ENCODE results near the gene OR2V2.

OR2V2 gene

DNA sequence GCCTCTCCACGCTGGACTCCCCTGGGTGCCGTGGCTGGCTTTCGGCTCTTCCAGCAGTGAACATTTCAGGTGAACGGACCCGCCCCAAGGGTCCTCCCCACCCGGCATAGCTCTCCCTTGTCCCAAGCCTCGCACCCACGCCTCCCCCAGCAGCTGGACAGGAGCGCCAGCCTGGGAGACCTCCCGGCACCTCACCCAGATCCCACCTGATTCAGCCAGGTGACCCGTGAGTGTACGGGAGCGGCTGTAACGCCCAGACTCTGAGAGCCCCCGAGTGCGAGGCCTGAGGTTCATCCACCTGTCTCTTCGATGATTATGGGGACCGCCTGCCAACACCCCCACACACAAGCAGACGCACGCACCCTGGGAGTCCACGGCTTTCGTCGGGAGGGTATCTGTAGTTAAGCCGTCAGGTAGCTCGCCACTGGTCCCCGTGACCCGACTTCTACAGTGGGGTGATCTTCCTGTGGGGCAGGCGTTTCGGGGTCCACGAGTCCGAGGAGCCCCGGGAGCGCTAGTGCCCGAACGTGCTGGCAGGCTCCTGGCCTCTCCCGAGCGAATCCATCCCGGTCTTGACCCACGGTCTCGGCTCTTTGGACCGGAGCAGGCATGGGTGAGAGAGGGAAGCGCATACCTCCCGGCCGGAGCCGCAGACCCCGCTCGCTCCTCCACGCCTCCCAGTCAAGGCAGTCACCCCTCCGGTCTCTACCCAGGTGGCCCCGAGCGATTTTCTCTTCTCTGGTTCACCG, 42.8 kb downstream of the OR2V2 start:
- H3K27me3 ChIP-seq (replicated peaks; ENCODE audit: control insufficient read depth, insufficient read depth, low read length) = no peaks in the 10 kb centered on the region
- H3K9me3 ChIP-seq (ENCODE audit: control insufficient read depth, low read length) = no peaks in the 10 kb centered on the region
- H3K36me3 ChIP-seq (ENCODE audit: control insufficient read depth, insufficient read depth, low read length, severe bottlenecking) = no peaks in the 10 kb centered on the region
- H3K4me3 ChIP-seq (ENCODE audit: low read length) = peak overlapping the region; percentile 98
- H3K4me1 ChIP-seq (ENCODE audit: control insufficient read depth, insufficient read depth, low read length) = peaks cover 21% of the 10 kb centered on the region
- DNase-seq (ENCODE audit: low read depth) = peak; percentile 44
- H3K9ac ChIP-seq (ENCODE audit: low read length) = peak overlapping the region; percentile 88

DNA sequence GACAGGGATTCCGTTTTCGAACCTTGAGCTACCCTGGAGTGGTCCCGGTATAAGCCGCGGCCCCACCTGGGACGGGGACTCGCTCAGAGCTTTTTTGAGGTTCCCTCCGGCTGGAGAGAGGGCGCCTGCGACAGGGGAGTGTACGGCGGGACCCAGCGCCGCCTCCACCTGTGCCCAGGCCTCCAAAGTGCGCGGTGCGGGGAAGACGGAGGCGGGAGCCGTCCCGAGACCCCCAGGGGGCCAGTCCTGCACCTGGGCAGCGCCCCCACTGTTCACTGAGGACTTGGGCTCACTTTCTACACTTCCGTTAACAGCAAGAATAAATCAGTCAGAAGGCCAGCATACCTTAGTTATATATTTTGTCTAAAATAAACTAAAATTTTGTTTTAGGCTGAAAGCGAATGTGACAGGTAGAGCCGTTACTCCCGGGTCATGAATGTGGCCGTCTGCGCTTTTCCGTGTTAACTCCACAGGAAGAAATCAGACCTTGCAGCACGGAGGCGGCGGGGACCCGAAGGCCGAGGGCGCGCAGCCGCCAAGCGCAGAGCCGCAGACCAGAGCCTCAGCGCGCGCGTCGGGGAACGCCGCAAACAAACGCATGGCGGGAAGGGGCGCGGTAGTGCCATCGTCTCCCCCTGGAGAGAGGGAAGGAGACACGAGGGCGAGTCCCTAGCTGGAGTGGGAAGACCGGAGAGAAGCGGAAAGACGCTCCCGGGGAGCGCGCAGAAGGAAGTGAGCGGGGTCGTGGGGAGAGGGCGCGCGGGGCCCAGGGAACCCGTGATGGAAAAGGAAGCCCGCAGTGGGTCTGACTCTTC, 43.5 kb downstream of the OR2V2 start:
- Histone ChIP-seq H3K36me3 (ENCODE audit: control insufficient read depth, insufficient read depth, low read length, severe bottlenecking) (no peaks in the 10 kb centered on the region), H3K9me3 (ENCODE audit: control insufficient read depth, low read length) (no peaks in the 10 kb centered on the region), H3K4me3 (ENCODE audit: low read length) (peak overlapping the region; percentile 98), H3K27me3 (replicated peaks; ENCODE audit: control insufficient read depth, insufficient read depth, low read length) (no peaks in the 10 kb centered on the region), H3K9ac (ENCODE audit: low read length) (peak overlapping the region; percentile 88), H3K4me1 (ENCODE audit: control insufficient read depth, insufficient read depth, low read length) (peaks cover 21% of the 10 kb centered on the region)
- peak; percentile 78 for DNase-seq (ENCODE audit: low read depth)

DNA sequence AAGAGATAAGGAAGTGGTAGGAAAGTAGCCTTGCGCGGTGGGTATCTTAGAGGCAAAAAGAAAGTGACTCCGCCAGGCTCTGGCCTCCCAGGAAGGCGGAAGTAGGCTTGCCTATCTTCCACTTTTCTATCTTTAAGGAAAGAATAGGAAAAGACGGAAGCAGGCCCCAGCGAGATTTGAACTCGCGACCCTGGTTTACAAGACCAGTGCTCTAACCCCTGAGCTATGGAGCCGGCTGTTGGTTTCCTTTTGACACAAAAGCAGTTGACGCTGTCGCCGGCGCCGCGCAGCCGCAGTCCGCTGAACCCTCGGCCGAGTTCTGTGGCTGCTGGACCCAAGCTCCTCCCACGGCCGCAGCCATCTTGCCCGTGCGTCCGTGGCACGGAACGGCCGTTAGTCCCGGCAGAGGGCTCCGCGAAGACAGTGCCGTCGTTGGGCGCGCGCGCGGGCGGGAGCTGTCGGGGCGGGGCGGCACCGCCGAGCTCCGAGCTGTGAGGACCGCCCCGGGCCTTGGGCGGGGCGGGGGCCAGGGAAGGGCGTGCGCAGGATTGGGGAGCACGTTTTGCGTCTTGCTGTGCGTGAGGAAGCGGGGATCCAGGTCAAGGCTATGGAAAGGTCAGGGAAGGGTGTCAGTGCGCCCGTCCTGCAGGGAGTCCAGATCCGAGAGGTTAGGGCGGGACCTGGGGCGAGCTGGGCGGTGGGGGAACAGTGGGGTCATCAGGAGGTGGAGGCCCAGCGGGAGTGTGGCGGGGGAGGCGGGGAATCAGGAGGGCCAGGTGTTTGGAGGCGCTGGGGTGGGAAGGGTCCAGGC, 44.3 kb downstream of the OR2V2 start:
- Histone ChIP-seq H3K36me3 (ENCODE audit: control insufficient read depth, insufficient read depth, low read length, severe bottlenecking) (no peaks in the 10 kb centered on the region), H3K4me1 (ENCODE audit: control insufficient read depth, insufficient read depth, low read length) (peaks cover 21% of the 10 kb centered on the region), H3K4me3 (ENCODE audit: low read length) (peak overlapping the region; percentile 98), H3K9ac (ENCODE audit: low read length) (peak overlapping the region; percentile 91), H3K27me3 (replicated peaks; ENCODE audit: control insufficient read depth, insufficient read depth, low read length) (no peaks in the 10 kb centered on the region), H3K9me3 (ENCODE audit: control insufficient read depth, low read length) (no peaks in the 10 kb centered on the region)
- peak; percentile 98 for DNase-seq (ENCODE audit: low read depth)

DNA sequence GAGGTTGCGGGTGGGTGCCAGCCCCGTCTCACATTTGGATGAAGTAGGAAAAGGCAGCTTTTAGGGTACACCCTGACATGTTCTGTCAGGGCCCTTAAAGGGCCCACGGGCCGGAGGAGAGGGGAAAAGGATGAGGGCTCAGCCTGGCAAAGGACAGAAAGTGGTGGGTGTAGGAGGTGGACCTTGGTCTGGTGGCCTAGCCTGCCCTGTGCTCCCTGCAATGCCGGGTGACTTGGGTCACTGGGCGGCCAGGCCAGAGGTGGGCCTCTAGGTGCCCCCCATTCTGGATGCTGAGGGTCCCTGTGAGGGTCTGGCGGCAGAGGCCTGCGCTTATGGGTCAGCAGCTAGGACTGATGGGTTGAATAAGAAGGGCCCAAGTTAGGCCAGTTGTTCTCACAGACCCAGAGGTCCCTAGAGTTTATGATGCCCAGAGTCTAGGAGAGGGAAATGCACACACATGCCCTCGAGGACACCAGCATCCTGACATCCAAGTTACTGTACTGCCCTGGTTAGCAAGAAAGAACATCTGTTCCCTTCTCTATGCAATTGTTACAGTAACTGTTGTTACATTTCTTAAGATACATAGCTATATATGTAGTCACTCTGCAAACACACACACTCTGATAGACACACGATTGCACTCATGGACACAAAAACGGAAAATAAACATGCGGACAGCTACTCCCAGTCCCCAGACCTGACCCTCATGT, 45.1 kb downstream of the OR2V2 start:
- no peaks in the 10 kb centered on the region for H3K27me3 ChIP-seq (replicated peaks; ENCODE audit: control insufficient read depth, insufficient read depth, low read length)
- no peaks in the 10 kb centered on the region for H3K9me3 ChIP-seq (ENCODE audit: control insufficient read depth, low read length)
- no peaks in the 10 kb centered on the region for H3K36me3 ChIP-seq (ENCODE audit: control insufficient read depth, insufficient read depth, low read length, severe bottlenecking)
- peak overlapping the region; percentile 98 for H3K4me3 ChIP-seq (ENCODE audit: low read length)
- H3K9ac ChIP-seq (ENCODE audit: low read length) = peak overlapping the region; percentile 91
- peaks cover 18% of the 10 kb centered on the region for H3K4me1 ChIP-seq (ENCODE audit: control insufficient read depth, insufficient read depth, low read length)
- peak; percentile 37 for DNase-seq (ENCODE audit: low read depth)

DNA sequence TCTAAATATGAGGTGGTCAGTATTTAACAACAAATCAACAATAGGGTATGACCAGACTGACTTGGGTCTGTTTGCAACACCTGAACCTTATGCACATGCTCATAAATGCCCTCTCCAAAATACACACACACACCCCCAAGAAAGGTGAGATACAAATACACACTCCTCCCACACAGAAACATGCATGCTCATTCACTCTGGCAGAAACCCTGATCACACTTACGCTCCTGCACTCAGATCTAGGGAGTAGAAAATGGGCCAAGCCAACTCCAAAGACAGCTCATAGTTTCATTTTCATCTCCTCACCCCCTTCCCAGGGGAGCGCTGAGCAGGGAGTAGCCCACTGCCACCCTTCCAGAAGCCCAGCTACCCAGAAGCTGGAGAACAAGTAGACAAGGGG, 46.3 kb downstream of the OR2V2 start:
- peaks cover 18% of the 10 kb centered on the region for H3K4me1 ChIP-seq (ENCODE audit: control insufficient read depth, insufficient read depth, low read length)
- no peaks in the 10 kb centered on the region for H3K9me3 ChIP-seq (ENCODE audit: control insufficient read depth, low read length)
- H3K27me3 ChIP-seq (replicated peaks; ENCODE audit: control insufficient read depth, insufficient read depth, low read length) = no peaks in the 10 kb centered on the region
- DNase-seq (ENCODE audit: low read depth) = no peak
- no peak overlapping the region for H3K4me3 ChIP-seq (ENCODE audit: low read length)
- H3K36me3 ChIP-seq (ENCODE audit: control insufficient read depth, insufficient read depth, low read length, severe bottlenecking) = no peaks in the 10 kb centered on the region
- H3K9ac ChIP-seq (ENCODE audit: low read length) = no peak overlapping the region

DNA sequence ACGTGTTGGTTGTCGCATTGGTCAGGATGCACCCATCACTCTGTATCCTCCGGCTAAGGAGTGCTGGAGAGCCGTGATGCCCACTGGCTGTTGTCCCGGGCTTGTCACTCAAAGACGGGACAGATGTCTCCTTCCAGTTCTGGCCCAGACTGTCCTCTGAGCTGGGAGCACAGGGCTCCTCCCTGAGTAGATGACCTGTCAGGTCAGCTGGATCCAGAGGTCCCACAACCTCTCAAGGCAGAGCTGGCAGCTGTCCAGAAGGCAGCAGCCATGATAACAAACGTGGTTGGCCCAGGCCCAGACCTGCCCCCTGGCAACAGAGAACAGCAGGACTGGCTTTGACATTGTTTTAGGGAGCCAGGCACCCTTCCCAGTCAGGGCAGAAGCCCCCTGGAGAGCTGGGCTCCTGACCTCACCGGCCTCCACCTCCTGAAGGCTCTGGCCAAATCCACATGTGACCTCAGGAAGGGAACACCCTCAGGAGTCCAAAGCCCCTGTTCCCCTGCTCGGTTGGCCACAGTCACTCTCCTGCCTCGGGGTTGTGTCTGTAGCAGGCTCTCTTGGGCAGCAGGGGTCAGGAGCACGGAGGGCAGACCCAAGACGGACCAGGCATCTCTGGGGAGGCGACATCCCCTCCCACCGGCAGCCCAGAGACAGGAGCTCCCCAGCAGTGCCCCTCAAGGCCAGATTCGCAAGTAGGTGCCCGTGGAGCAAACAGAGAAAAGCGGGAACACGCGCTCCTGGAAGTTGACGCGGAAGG, 47.3 kb downstream of the OR2V2 start:
- no peak overlapping the region for H3K9ac ChIP-seq (ENCODE audit: low read length)
- no peak overlapping the region for H3K4me3 ChIP-seq (ENCODE audit: low read length)
- DNase-seq (ENCODE audit: low read depth) = no peak
- peaks cover 18% of the 10 kb centered on the region for H3K4me1 ChIP-seq (ENCODE audit: control insufficient read depth, insufficient read depth, low read length)
- no peaks in the 10 kb centered on the region for H3K36me3 ChIP-seq (ENCODE audit: control insufficient read depth, insufficient read depth, low read length, severe bottlenecking)
- no peaks in the 10 kb centered on the region for H3K9me3 ChIP-seq (ENCODE audit: control insufficient read depth, low read length)
- no peaks in the 10 kb centered on the region for H3K27me3 ChIP-seq (replicated peaks; ENCODE audit: control insufficient read depth, insufficient read depth, low read length)

DNA sequence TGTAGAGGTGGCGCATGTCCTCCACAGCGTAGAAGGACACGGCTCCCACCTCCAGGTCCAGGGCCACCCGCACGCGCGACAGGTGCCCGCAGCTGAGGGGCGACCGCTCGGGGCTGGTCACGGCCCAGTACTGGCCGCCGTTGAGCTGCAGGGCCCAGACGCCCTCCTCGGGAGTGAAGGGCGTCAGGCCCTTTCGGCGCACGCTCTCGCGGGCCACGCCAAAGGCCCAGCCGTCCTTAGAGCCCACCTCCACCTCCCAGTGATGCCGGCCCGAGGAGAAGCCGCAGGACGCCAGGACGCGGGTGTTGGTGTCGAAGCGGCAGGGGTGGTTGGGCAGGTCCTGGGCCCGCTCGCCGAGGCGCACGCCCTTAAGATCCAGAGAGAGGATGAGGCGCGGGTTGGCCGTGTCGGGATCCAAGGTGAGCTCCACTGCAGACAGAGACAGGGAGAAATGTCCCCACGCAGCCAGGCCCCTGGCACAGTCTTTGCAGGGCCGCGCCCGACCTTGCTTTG, 47.9 kb downstream of the OR2V2 start:
- Histone ChIP-seq H3K4me1 (ENCODE audit: control insufficient read depth, insufficient read depth, low read length) (peaks cover 12% of the 10 kb centered on the region), H3K27me3 (replicated peaks; ENCODE audit: control insufficient read depth, insufficient read depth, low read length) (no peaks in the 10 kb centered on the region), H3K9ac (ENCODE audit: low read length) (no peak overlapping the region), H3K4me3 (ENCODE audit: low read length) (no peak overlapping the region), H3K36me3 (ENCODE audit: control insufficient read depth, insufficient read depth, low read length, severe bottlenecking) (no peaks in the 10 kb centered on the region), H3K9me3 (ENCODE audit: control insufficient read depth, low read length) (no peaks in the 10 kb centered on the region)
- DNase-seq (ENCODE audit: low read depth) = no peak

DNA sequence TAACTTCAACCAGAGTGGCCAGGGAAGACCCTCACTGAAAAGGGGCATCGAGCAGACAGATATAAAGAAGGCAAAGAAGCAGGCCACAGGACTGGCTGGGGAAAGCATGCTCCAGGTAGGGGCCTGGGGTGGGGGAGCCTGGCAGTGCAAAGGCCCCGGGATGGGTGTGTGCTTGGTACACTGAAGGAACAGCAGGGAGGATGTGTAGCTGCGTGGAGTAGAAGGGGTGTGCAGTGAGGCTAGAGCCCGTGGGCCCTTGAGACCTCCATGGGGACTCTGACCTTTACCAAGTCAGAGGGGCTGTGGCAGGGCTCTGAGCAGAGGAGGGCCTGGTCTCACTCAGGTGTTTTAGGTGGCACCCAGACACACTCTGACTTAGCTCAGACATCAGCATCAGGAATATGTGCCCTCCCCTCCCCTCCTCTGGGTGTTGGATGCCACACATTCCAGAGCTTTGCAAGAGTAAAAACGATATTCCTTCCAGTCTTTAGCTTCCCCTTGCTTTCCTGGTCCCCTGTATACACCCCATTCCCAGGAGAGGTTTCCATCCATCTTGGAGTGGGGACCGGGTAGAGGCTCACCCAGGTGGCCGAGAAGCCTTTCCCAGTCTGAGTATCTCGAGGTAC, 50.1 kb downstream of the OR2V2 start:
- no peaks in the 10 kb centered on the region for H3K9me3 ChIP-seq (ENCODE audit: control insufficient read depth, low read length)
- DNase-seq (ENCODE audit: low read depth) = no peak
- H3K4me3 ChIP-seq (ENCODE audit: low read length) = no peak overlapping the region
- no peaks in the 10 kb centered on the region for H3K36me3 ChIP-seq (ENCODE audit: control insufficient read depth, insufficient read depth, low read length, severe bottlenecking)
- H3K27me3 ChIP-seq (replicated peaks; ENCODE audit: control insufficient read depth, insufficient read depth, low read length) = no peaks in the 10 kb centered on the region
- H3K9ac ChIP-seq (ENCODE audit: low read length) = no peak overlapping the region
- peaks cover 2% of the 10 kb centered on the region for H3K4me1 ChIP-seq (ENCODE audit: control insufficient read depth, insufficient read depth, low read length)

DNA sequence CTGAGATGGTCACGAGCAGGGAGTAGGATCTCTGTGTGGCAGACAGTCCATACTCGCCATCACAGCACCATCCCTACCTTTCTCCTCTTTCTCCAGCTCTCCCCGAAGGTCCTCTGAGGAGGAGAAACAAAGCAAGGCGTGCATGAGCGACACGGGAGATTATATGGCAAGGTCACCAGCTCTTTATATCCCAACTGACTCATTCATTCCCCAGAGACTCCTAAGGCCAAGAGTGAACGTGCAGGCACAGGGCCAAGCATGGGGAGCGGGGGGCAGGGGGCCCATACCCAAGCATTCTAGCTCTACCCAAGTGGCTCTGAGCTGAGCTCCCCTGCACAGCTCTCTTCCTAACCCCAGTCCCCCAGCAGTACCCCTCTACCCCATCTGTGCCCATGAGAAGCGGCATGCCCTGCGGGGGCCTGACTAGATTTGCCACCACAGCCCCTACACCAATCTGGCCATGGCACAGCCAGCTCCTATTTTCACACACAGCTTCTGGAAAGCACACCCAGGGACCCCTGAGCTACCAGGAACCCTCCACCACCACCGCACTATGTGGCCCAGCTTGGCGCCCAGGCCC, 50.8 kb downstream of the OR2V2 start:
- no peaks in the 10 kb centered on the region for H3K9me3 ChIP-seq (ENCODE audit: control insufficient read depth, low read length)
- DNase-seq (ENCODE audit: low read depth) = no peak
- peaks cover 3% of the 10 kb centered on the region for H3K4me1 ChIP-seq (ENCODE audit: control insufficient read depth, insufficient read depth, low read length)
- no peak overlapping the region for H3K9ac ChIP-seq (ENCODE audit: low read length)
- H3K27me3 ChIP-seq (replicated peaks; ENCODE audit: control insufficient read depth, insufficient read depth, low read length) = no peaks in the 10 kb centered on the region
- no peaks in the 10 kb centered on the region for H3K36me3 ChIP-seq (ENCODE audit: control insufficient read depth, insufficient read depth, low read length, severe bottlenecking)
- no peak overlapping the region for H3K4me3 ChIP-seq (ENCODE audit: low read length)
